Caco-2 (cell line): ENCODE results near the gene SLC30A1. TPM values are rescaled to one million over a fixed set of nuclear protein-coding genes. Genes with fewer than 3 reads are reported as not detected.

Experiments
- BruUV-seq: library from RNA; stranded (reverse); fragments of 400-500 nt; replicated peaks from 2 replicates; lab custom pipeline; 2021; lab: Mats Ljungman, UMichigan
- CTCF ChIA-PET: fragments of 300-600 bp; sonication (Branson Sonifier 250); formaldehyde crosslinking; loops from one replicate; lab custom pipeline; 2022; ENCODE audit warnings: antibody characterized with exemption; lab: Charles Lee
- POLR2A ChIA-PET: fragments of 300-600 bp; sonication (Branson Sonifier 250); formaldehyde crosslinking; loops from one replicate; lab custom pipeline; 2022; ENCODE audit warnings: antibody characterized with exemption; lab: Charles Lee
- DNase-seq, 2 experiments: peaks; one replicate each; pipeline versions ENCODE4 v3.0.0 to v3.0.0-alpha.2; 2020 to 2022
- H3K27me3 ChIP-seq: replicated peaks from 2 replicates; pipeline ENCODE4 v1.6.0; 2011; ENCODE audit warnings: low read length; ENCODE audit not compliant: control insufficient read depth, insufficient read depth
- H3K36me3 ChIP-seq: 2 replicates; pipeline ENCODE4 v1.5.1; 2011; ENCODE audit warnings: low read length; ENCODE audit not compliant: control insufficient read depth, insufficient read depth
- H3K4me1 ChIP-seq: fragments of 250-450 bp; sonication (Bioruptor Pico); 2 replicates; pipeline ENCODE4 v1.5.1; 2020; ENCODE audit warnings: mild to moderate bottlenecking
- H3K4me3 ChIP-seq: 2 replicates; pipeline ENCODE4 v1.5.1; 2011; ENCODE audit warnings: low read depth, mild to moderate bottlenecking, control low read depth, low read length
- H3K9me3 ChIP-seq: fragments of 250-450 bp; sonication (Bioruptor Pico); 2 replicates; pipeline ENCODE4 v1.5.1; 2020; ENCODE audit warnings: mild to moderate bottlenecking, moderate library complexity
- H3K27ac Mint-ChIP-seq: one replicate; pipeline ENCODE4 v1.8.0; 2022; ENCODE audit warnings: mixed read lengths; ENCODE audit not compliant: unreplicated experiment
- H3K27me3 Mint-ChIP-seq: one replicate; pipeline ENCODE4 v1.8.0; 2022; ENCODE audit warnings: mixed read lengths; ENCODE audit not compliant: insufficient read depth, unreplicated experiment
- H3K36me3 Mint-ChIP-seq: one replicate; pipeline ENCODE4 v1.8.0; 2022; ENCODE audit warnings: mild to moderate bottlenecking, mixed read lengths; ENCODE audit not compliant: insufficient read depth, unreplicated experiment
- H3K4me1 Mint-ChIP-seq: one replicate; pipeline ENCODE4 v1.8.0; 2022; ENCODE audit warnings: low read depth, mixed read lengths; ENCODE audit not compliant: unreplicated experiment
- H3K4me3 Mint-ChIP-seq: one replicate; pipeline ENCODE4 v1.8.0; 2022; ENCODE audit warnings: mild to moderate bottlenecking, moderate library complexity, mixed read lengths; ENCODE audit not compliant: unreplicated experiment
- H3K9me3 Mint-ChIP-seq: one replicate; pipeline ENCODE4 v1.8.0; 2022; ENCODE audit warnings: mixed read lengths; ENCODE audit not compliant: unreplicated experiment
- intact Hi-C: fragments of 100-400 bp; cut with micrococcal nuclease; formaldehyde crosslinking; loops from one replicate; pipeline ENCODE4 v1.10.0; 2022; ENCODE audit not compliant: unreplicated experiment
- total RNA-seq: library from RNA; stranded (reverse); gene quantifications from 2 replicates; pipeline ENCODE4 v1.2.3, GENCODE V29; 2022
- TF ChIP-seq, protein P1 (sequence below), 2 experiments: fragments of 200-600 bp in 1 of 2; IDR thresholded peaks; 1 replicate in 1 of 2; 2 replicates in 1 of 2; pipeline versions ENCODE4 v1.5.1 to v1.8.0; 2011 to 2022; ENCODE audit warnings: antibody characterized with exemption in 1 of 2, control low read depth in 1 of 2, inconsistent platforms in 1 of 2, low read depth in 1 of 2, low read length in 1 of 2, mild to moderate bottlenecking in 1 of 2, moderate library complexity in 1 of 2; ENCODE audit not compliant: insufficient read depth in 1 of 2, severe bottlenecking in 1 of 2, unreplicated experiment in 1 of 2

Gene SLC30A1
- total RNA-seq, 1 experiment from 2014 or later: 26.6 TPM

DNA sequence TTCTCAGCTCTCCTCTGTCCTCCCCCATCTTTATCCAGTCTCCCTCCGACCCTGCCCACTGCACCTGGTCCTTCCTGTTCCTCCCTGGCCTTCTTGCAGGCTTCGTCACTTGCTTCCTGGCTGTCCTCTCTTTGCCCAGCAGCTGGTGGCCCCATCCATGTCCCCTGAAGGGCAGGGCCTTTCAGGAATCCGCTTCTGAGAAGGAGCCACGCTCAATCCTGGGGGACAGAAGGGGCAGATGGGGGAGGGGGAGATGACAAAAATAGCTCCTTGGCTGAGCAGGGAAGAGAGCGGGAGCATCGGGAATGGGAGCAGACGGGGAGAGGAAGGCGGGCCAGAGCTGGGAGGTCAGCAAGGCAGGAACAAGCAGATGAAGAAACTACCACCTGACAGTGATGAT lies 40.7 kb downstream of the SLC30A1 start:
- Mint-ChIP-seq H3K4me1 (peaks cover 26% of the 10 kb centered on the region), H3K27me3 (no peaks in the 10 kb centered on the region), H3K27ac (no peak overlapping the region), H3K36me3 (peaks cover 5% of the 10 kb centered on the region), H3K9me3 (peaks cover 18% of the 10 kb centered on the region), H3K4me3 (no peak overlapping the region)
- CTCF ChIA-PET: interaction anchor here (1.2 kb wide), 1 partner anchor 25 kb away, joined by 4 read pairs; no protein-coding TSS in a partner anchor
- no peak for DNase-seq
- Histone ChIP-seq H3K4me1 (peaks cover 20% of the 10 kb centered on the region), H3K4me3 (no peak overlapping the region), H3K27me3 (no peaks in the 10 kb centered on the region), H3K9me3 (peaks cover 10% of the 10 kb centered on the region; the same call in 1 of the 2 replicates), H3K36me3 (no peaks in the 10 kb centered on the region)
- no TSS peak for BruUV-seq
- POLR2A ChIA-PET: no interaction called here
- TF ChIP-seq, protein P1, sequence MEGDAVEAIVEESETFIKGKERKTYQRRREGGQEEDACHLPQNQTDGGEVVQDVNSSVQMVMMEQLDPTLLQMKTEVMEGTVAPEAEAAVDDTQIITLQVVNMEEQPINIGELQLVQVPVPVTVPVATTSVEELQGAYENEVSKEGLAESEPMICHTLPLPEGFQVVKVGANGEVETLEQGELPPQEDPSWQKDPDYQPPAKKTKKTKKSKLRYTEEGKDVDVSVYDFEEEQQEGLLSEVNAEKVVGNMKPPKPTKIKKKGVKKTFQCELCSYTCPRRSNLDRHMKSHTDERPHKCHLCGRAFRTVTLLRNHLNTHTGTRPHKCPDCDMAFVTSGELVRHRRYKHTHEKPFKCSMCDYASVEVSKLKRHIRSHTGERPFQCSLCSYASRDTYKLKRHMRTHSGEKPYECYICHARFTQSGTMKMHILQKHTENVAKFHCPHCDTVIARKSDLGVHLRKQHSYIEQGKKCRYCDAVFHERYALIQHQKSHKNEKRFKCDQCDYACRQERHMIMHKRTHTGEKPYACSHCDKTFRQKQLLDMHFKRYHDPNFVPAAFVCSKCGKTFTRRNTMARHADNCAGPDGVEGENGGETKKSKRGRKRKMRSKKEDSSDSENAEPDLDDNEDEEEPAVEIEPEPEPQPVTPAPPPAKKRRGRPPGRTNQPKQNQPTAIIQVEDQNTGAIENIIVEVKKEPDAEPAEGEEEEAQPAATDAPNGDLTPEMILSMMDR (IDR thresholded peaks at IDR 0.05; ENCODE audit: insufficient read depth in 1 of 2, low read depth in 1 of 2, low read length in 1 of 2, severe bottlenecking in 1 of 2, unreplicated experiment in 1 of 2): no peak
- intact Hi-C loops: no loop called here

DNA sequence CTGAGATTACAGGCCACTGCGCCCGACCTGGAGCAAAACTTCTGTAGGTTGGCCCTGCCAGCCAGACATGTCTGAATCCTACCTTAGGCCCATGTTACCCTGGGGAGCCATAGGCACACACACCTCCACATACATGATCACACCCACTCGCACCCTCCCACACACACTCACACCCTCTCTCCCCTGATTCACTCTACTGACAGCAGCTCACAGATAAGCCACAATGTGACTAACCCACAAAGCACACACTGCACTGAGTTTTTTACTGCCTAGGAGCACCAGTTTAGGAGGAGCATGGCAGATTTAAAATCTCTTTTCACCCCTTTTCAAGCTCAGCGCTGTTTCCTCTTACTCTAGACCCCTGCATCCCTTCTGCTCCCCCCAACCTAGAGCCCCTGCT lies 41.7 kb downstream of the SLC30A1 start:
- Histone ChIP-seq H3K9me3 (peaks cover 10% of the 10 kb centered on the region; the same call in 1 of the 2 replicates), H3K4me3 (no peak overlapping the region), H3K36me3 (no peaks in the 10 kb centered on the region), H3K4me1 (peaks cover 11% of the 10 kb centered on the region), H3K27me3 (no peaks in the 10 kb centered on the region)
- intact Hi-C loops: no loop called here
- Mint-ChIP-seq H3K27ac (no peak overlapping the region), H3K36me3 (peaks cover 5% of the 10 kb centered on the region), H3K27me3 (no peaks in the 10 kb centered on the region), H3K4me3 (no peak overlapping the region), H3K9me3 (peaks cover 18% of the 10 kb centered on the region), H3K4me1 (peaks cover 23% of the 10 kb centered on the region)
- CTCF ChIA-PET: no interaction called here
- TF ChIP-seq, protein P1 (IDR thresholded peaks at IDR 0.05; ENCODE audit: insufficient read depth in 1 of 2, low read depth in 1 of 2, low read length in 1 of 2, severe bottlenecking in 1 of 2, unreplicated experiment in 1 of 2): no peak
- BruUV-seq: no TSS peak
- no peak for DNase-seq
- POLR2A ChIA-PET: no interaction called here

DNA sequence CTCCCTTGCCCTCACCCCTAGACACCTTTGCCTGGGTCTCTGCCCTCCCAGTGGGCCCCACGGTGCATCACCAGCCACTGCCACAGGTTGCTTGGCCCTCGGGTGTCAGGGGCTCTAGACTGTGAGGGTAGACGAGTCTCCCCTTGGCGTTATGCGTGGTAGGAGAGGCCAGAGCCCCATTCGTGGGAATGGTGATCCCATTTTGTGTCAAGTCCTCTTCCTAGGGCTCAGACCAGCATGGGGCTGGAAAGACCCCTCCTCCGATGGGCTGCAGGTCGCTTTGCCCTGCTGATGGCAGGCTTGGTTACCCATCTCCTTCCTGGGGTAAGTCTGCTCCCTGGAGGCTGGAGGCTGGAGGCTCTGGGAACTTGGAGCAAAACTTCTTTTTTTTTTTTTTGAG lies 42.4 kb downstream of the SLC30A1 start:
- H3K27me3 Mint-ChIP-seq: no peaks in the 10 kb centered on the region
- TF ChIP-seq, protein P1 (IDR thresholded peaks at IDR 0.05; ENCODE audit: insufficient read depth in 1 of 2, low read depth in 1 of 2, low read length in 1 of 2, severe bottlenecking in 1 of 2, unreplicated experiment in 1 of 2): no peak
- peaks cover 13% of the 10 kb centered on the region for H3K9me3 Mint-ChIP-seq
- no peak for DNase-seq
- H3K36me3 ChIP-seq: no peaks in the 10 kb centered on the region
- POLR2A ChIA-PET: no interaction called here
- H3K4me1 Mint-ChIP-seq: peaks cover 16% of the 10 kb centered on the region
- CTCF ChIA-PET: no interaction called here
- no peaks in the 10 kb centered on the region for H3K27me3 ChIP-seq
- no peak overlapping the region for H3K4me3 ChIP-seq
- no TSS peak for BruUV-seq
- H3K36me3 Mint-ChIP-seq: no peaks in the 10 kb centered on the region
- intact Hi-C loops: no loop called here
- no peak overlapping the region for H3K4me3 Mint-ChIP-seq
- peaks cover 10% of the 10 kb centered on the region; the same call in 1 of the 2 replicates for H3K9me3 ChIP-seq
- H3K27ac Mint-ChIP-seq: no peak overlapping the region
- H3K4me1 ChIP-seq: peaks cover 5% of the 10 kb centered on the region
